K562 (cell line): ENCODE results near the gene ADGRB3. TPM values are rescaled to one million over a fixed set of nuclear protein-coding genes. Genes with fewer than 3 reads are reported as not detected.

Experiments used
- ATAC-seq: fragments of 200-7000 bp; cut with Tn5 transposase; 3 replicates; pipeline ENCODE4 v1.9.1; 2020; ENCODE audit warnings: moderate library complexity
- BruUV-seq: library from RNA; stranded (reverse); fragments of 400-500 nt; replicated peaks from 2 replicates; lab custom pipeline; 2021; lab: Mats Ljungman, UMichigan
- CTCF ChIA-PET: fragments of 300-600 bp; formaldehyde crosslinking; extraction: SDS; loops from one replicate; lab custom pipeline; 2021; ENCODE audit warnings: low intra/inter-chr PET ratio; lab: Yijun Ruan, JAX
- POLR2A ChIA-PET: fragments of 300-600, 350-650 bp; sonication (Branson Sonifier 250); formaldehyde crosslinking; extraction: SDS; loops from one replicate; lab custom pipeline; 2021; ENCODE audit warnings: antibody characterized with exemption, inconsistent platforms; lab: Yijun Ruan, JAX
- DNase-seq, 4 experiments: peaks; one replicate each; pipeline versions ENCODE4 v3.0.0 to v3.0.0-alpha.2; 2011 to 2018; ENCODE audit warnings: low spot score in 3 of 4, mixed read lengths in 3 of 4; ENCODE audit errors: extremely low read depth in 1 of 4
- FAIRE-seq: peaks from 2 replicates; lab custom pipeline; 2011; peaks lifted over from hg19 to GRCh38; lab: Jason Lieb, UNC
- H2AFZ ChIP-seq: 2 replicates; pipeline ENCODE4 v1.6.0; 2011; ENCODE audit warnings: low read depth, low read length, control low read depth, inconsistent platforms
- H3K27ac ChIP-seq: fragments of 200-600 bp; 3 replicates; pipeline ENCODE4 v1.8.0; 2011; ENCODE audit warnings: low read depth, mild to moderate bottlenecking, control low read depth, inconsistent platforms, low read length, moderate library complexity, mixed read lengths; ENCODE audit errors: extremely low read depth
- H3K27me3 ChIP-seq, 2 experiments: fragments of 300-600 bp in 1 of 2; 2 replicates in 1 of 2; 3 replicates in 1 of 2; pipeline versions ENCODE4 v1.6.0 to v1.8.0; 2011; ENCODE audit warnings: inconsistent platforms in 2 of 2, low read length in 2 of 2, mild to moderate bottlenecking in 1 of 2, mixed read lengths in 1 of 2, moderate library complexity in 1 of 2; ENCODE audit not compliant: control insufficient read depth in 2 of 2, insufficient read depth in 2 of 2
- H3K36me3 ChIP-seq: fragments of 300-600 bp; 3 replicates; pipeline ENCODE4 v1.8.0; 2011; ENCODE audit warnings: mild to moderate bottlenecking, low read length, inconsistent platforms; ENCODE audit not compliant: control insufficient read depth, insufficient read depth
- H3K4me1 ChIP-seq, 2 experiments: fragments of 200-600 bp in 1 of 2; replicated peaks in 1 of 2; 2 replicates in 1 of 2; 3 replicates in 1 of 2; pipeline versions ENCODE4 v1.5.1 to v1.8.0; 2011; ENCODE audit warnings: inconsistent platforms in 2 of 2, low read length in 2 of 2, mild to moderate bottlenecking in 1 of 2, mixed read lengths in 1 of 2, moderate library complexity in 1 of 2; ENCODE audit not compliant: control insufficient read depth in 2 of 2, insufficient read depth in 2 of 2
- H3K4me2 ChIP-seq: 2 replicates; pipeline ENCODE4 v1.6.1; 2011; ENCODE audit warnings: low read length, control low read depth, inconsistent platforms, mixed read lengths; ENCODE audit not compliant: insufficient read depth
- H3K4me3 ChIP-seq: fragments of 200-600 bp; sonication (generic), shearing (Covaris generic); 2 replicates; pipeline ENCODE4 v1.5.1; 2016; ENCODE audit warnings: control low read depth, inconsistent platforms
- H3K79me2 ChIP-seq: fragments of 200-600 bp; 3 replicates; pipeline ENCODE4 v1.8.0; 2011; ENCODE audit warnings: low read length, inconsistent platforms; ENCODE audit not compliant: control insufficient read depth, insufficient read depth
- H3K9ac ChIP-seq, 2 experiments: 2 replicates each; pipeline versions ENCODE4 v1.6.0 to v1.6.1; 2011; ENCODE audit warnings: low read depth in 2 of 2, low read length in 2 of 2, control low read depth in 1 of 2, inconsistent platforms in 1 of 2, mild to moderate bottlenecking in 1 of 2, mixed read lengths in 1 of 2; ENCODE audit not compliant: insufficient read depth in 1 of 2
- H3K9me1 ChIP-seq: one replicate; pipeline ENCODE4 v1.6.0; 2011; ENCODE audit warnings: inconsistent platforms, mild to moderate bottlenecking, low read length, moderate library complexity; ENCODE audit not compliant: control insufficient read depth, insufficient read depth
- H3K9me3 ChIP-seq: replicated peaks from 2 replicates; pipeline ENCODE4 v1.5.1; 2011; ENCODE audit warnings: low read depth, low read length, inconsistent platforms; ENCODE audit not compliant: control insufficient read depth, insufficient read depth
- H4K20me1 ChIP-seq: replicated peaks from 2 replicates; pipeline ENCODE4 v1.6.1; 2011; ENCODE audit warnings: low read length, inconsistent platforms, mixed read lengths; ENCODE audit not compliant: control insufficient read depth, insufficient read depth
- FOXJ3 ChIP-seq: sonication (generic); formaldehyde crosslinking; IDR thresholded peaks from 2 replicates; pipeline ENCODE4 v1.4.0; 2020; ENCODE audit warnings: mild to moderate bottlenecking, missing genetic modification reagents
- GABPB2 ChIP-seq: fragments of 250-450 bp; sonication (Bioruptor Pico); conservative IDR thresholded peaks from 2 replicates; pipeline ENCODE4 v1.5.1; 2021; ENCODE audit warnings: mild to moderate bottlenecking
- HNRNPLL ChIP-seq: fragments of 200-400 bp; formaldehyde crosslinking; IDR thresholded peaks from 2 replicates; pipeline ENCODE4 v1.6.1; 2017; ENCODE audit warnings: low read length, low read depth, mild to moderate bottlenecking; ENCODE audit not compliant: poor library complexity, severe bottlenecking
- IRF2 ChIP-seq: sonication (generic); formaldehyde crosslinking; IDR thresholded peaks from 2 replicates; pipeline ENCODE4 v1.8.1; 2022; ENCODE audit warnings: mild to moderate bottlenecking, missing genetic modification reagents
- L3MBTL2 ChIP-seq: fragments of 450-650 bp; IDR thresholded peaks from 2 replicates; pipeline ENCODE4 v1.6.1; 2016; ENCODE audit warnings: mild to moderate bottlenecking, moderate library complexity
- RERE ChIP-seq: sonication (generic); formaldehyde crosslinking; IDR thresholded peaks from 2 replicates; pipeline ENCODE4 v1.8.0; 2023; ENCODE audit warnings: missing genetic modification reagents, mild to moderate bottlenecking, borderline replicate concordance
- WGBS: fragments of 100-300 bp; shearing (Covaris generic); methylation state at CpG from one replicate; pipeline ENCODE4 v1.1.6; 2016; ENCODE audit warnings: low coverage, mixed read lengths; ENCODE audit not compliant: insufficient coverage; ENCODE audit errors: missing lambda C conversion rate; 5-methylcytosine and 5-hydroxymethylcytosine counted together
- in situ Hi-C: fragments of 300-500 bp; cut with MboI; formaldehyde crosslinking; loops from 4 replicates; pipeline ENCODE4 v1.15.0; 2018; ENCODE audit warnings: inconsistent platforms, mixed read lengths
- intact Hi-C: fragments of 100-400 bp; cut with micrococcal nuclease; formaldehyde crosslinking; loops from 2 replicates; pipeline ENCODE4 v1.14.2; 2022
- polyA plus RNA-seq, 8 experiments: library from polyadenylated mRNA; depleted of rRNA in 4 of 8; stranded (reverse) in 5 of 8; unstranded in 3 of 8; fragments of >200 nt; fragmentation: Nextera tagmentation in 2 of 8; fragmentation: Illumina TruSeq in 1 of 8; extraction: Ambion mirVana in 2 of 8; extraction: Trizol in 1 of 8; gene quantifications; 2 replicates each; pipeline versions ENCODE4 v1.2.1 to v1.2.3, GENCODE V29; 2011 to 2014; ENCODE audit warnings: inconsistent platforms in 1 of 8, missing spikeins in 1 of 8
- total RNA-seq, 7 experiments: library from RNA; depleted of rRNA in 6 of 7; stranded (reverse); fragments of >200 nt in 6 of 7; fragmentation: Illumina TruSeq in 2 of 7; extraction: Trizol in 2 of 7; gene quantifications; 2 replicates each; pipeline versions ENCODE4 v1.2.1 to v1.2.3, GENCODE V29; 2011 to 2021; ENCODE audit warnings: low replicate concordance in 1 of 7

The ADGRB3 gene
- total and polyA plus RNA-seq, 9 of the 15 experiments (the other 6 are each of a cell fraction or from before 2014, with no cell fraction given) = 0.90 to 7.8 (median 2.4) TPM

- Histone ChIP-seq H3K27me3 (no peaks in the 10 kb centered on the region), H3K79me2 (no peaks in the 10 kb centered on the region), H3K9me3 (no peaks in the 10 kb centered on the region), H3K4me2 (no peak overlapping the region), H3K4me3 (no peak overlapping the region), H3K36me3 (no peaks in the 10 kb centered on the region), H2AFZ (no peak overlapping the region), H3K9ac (no peak overlapping the region), H4K20me1 (no peaks in the 10 kb centered on the region), H3K4me1 (no peaks in the 10 kb centered on the region), H3K9me1 (no peaks in the 10 kb centered on the region), H3K27ac (no peak overlapping the region)
- no TSS peak for BruUV-seq
- WGBS = 0% methylated on average over 2 of the region's 2 CpGs
- DNase-seq (no peak), ATAC-seq (no peak), FAIRE-seq (peak; percentile 44)
- ChIA-PET CTCF (no interaction called here), POLR2A (no interaction called here)
- in situ Hi-C loops = no loop called here
- no peak for TF ChIP-seq IRF2
- no peak for TF ChIP-seq HNRNPLL
- no peak for TF ChIP-seq GABPB2 (CRISPR knock-in tag)
- TF ChIP-seq FOXJ3 (CRISPR knock-in tag) = no peak
- TF ChIP-seq L3MBTL2 = no peak
- no peak for TF ChIP-seq RERE (CRISPR knock-in tag)
- intact Hi-C loops = no loop called here
These were observed 476.2 kb downstream of the ADGRB3 start for GRCh38 chr6:69111301-69111700.
